ENCODE measurements around the gene NDP.

- TF ChIP-seq CTCF (IDR thresholded peaks at IDR 0.05; ENCODE audit: low read length) = no peak
- TF ChIP-seq EZH2 (IDR thresholded peaks at IDR 0.05; ENCODE audit: borderline replicate concordance, low read length) = no peak
Observed at GRCh38 chrX:43939187-43939926, 33.8 kb downstream of the NDP start.
